Fibroblast of lung (primary cell): ENCODE data around the gene NRIP3. TPM values are rescaled to one million over a fixed set of nuclear protein-coding genes. Genes with fewer than 3 reads are reported as not detected.

Experiments used
- DNase-seq, 2 donors: peaks; one replicate each; pipeline versions ENCODE4 v3.0.0 to v3.0.0-alpha.2; 2010; ENCODE audit warnings: low read depth in 2 of 2
- H2AFZ ChIP-seq: 2 replicates; pipeline ENCODE4 v1.5.1; 2012; ENCODE audit warnings: low read length, control low read depth, inconsistent platforms
- H3K27ac ChIP-seq: 2 replicates; pipeline ENCODE4 v1.5.1; 2011; ENCODE audit warnings: low read length, control low read depth; ENCODE audit not compliant: insufficient read depth
- H3K27me3 ChIP-seq: 2 replicates; pipeline ENCODE4 v1.5.1; 2011; ENCODE audit warnings: mild to moderate bottlenecking, low read length; ENCODE audit not compliant: control insufficient read depth, insufficient read depth
- H3K36me3 ChIP-seq: 2 replicates; pipeline ENCODE4 v1.5.1; 2011; ENCODE audit warnings: low read length; ENCODE audit not compliant: control insufficient read depth, insufficient read depth
- H3K4me1 ChIP-seq: 2 replicates; pipeline ENCODE4 v1.5.1; 2011; ENCODE audit warnings: low read length; ENCODE audit not compliant: control insufficient read depth, insufficient read depth; ENCODE audit errors: extremely low read depth
- H3K4me2 ChIP-seq: 2 replicates; pipeline ENCODE4 v1.5.1; 2011; ENCODE audit warnings: low read length, control low read depth; ENCODE audit not compliant: insufficient read depth; ENCODE audit errors: extremely low read depth
- H3K4me3 ChIP-seq, 4 experiments: fragments of 200-600 bp in 1 of 4; sonication (generic) in 1 of 4; replicated peaks in 1 of 4; 2 replicates each; pipeline ENCODE4 v1.5.1; 2011 to 2016; ENCODE audit warnings: low read length in 4 of 4, low read depth in 3 of 4, mild to moderate bottlenecking in 3 of 4, control low read depth in 2 of 4, inconsistent platforms in 1 of 4, mixed read lengths in 1 of 4; ENCODE audit not compliant: insufficient read depth in 1 of 4; ENCODE audit errors: control extremely low read depth in 1 of 4
- H3K79me2 ChIP-seq: 2 replicates; pipeline ENCODE4 v1.5.1; 2012; ENCODE audit warnings: mild to moderate bottlenecking, low read length, inconsistent platforms; ENCODE audit not compliant: control insufficient read depth, insufficient read depth
- H3K9ac ChIP-seq: 2 replicates; pipeline ENCODE4 v1.5.1; 2011; ENCODE audit warnings: mild to moderate bottlenecking, low read length, control low read depth; ENCODE audit not compliant: insufficient read depth
- H3K9me3 ChIP-seq: 2 replicates; pipeline ENCODE4 v1.5.1; 2012; ENCODE audit warnings: low read depth, low read length; ENCODE audit not compliant: control insufficient read depth, insufficient read depth
- H4K20me1 ChIP-seq: 2 replicates; pipeline ENCODE4 v1.5.1; 2011; ENCODE audit warnings: low read length; ENCODE audit not compliant: control insufficient read depth, insufficient read depth; ENCODE audit errors: extremely low read depth
- EZH2 ChIP-seq: IDR thresholded peaks from 2 replicates; pipeline ENCODE4 v1.5.1; 2012; ENCODE audit warnings: low read length, control low read depth, mild to moderate bottlenecking; ENCODE audit errors: missing control alignments
- polyA plus RNA-seq, 2 donors: library from polyadenylated mRNA; depleted of rRNA in 1 of 2; stranded (reverse) in 1 of 2; unstranded in 1 of 2; fragments of >200 nt; gene quantifications; 2 replicates each; pipeline ENCODE4 v1.2.1, GENCODE V29; 2011 to 2012; ENCODE audit warnings: missing spikeins in 1 of 2
- total RNA-seq: library from RNA; depleted of rRNA; stranded (reverse); fragments of >200 nt; gene quantifications from 2 replicates; pipeline ENCODE4 v1.2.1, GENCODE V29; 2014
- TF ChIP-seq, protein P1 (sequence below), 2 donors: IDR thresholded peaks in 1 of 2; conservative IDR thresholded peaks in 1 of 2; 1 replicate in 1 of 2; 2 replicates in 1 of 2; pipeline ENCODE4 v1.5.1; 2011 to 2012; ENCODE audit warnings: low read length in 2 of 2, control low read depth in 1 of 2, inconsistent platforms in 1 of 2, low read depth in 1 of 2, mild to moderate bottlenecking in 1 of 2

NRIP3 gene
- total and polyA plus RNA-seq, 2 donors (not counting 1 experiment from before 2014, with no cell fraction given) = 8.8 to 11.7 TPM

DNA sequence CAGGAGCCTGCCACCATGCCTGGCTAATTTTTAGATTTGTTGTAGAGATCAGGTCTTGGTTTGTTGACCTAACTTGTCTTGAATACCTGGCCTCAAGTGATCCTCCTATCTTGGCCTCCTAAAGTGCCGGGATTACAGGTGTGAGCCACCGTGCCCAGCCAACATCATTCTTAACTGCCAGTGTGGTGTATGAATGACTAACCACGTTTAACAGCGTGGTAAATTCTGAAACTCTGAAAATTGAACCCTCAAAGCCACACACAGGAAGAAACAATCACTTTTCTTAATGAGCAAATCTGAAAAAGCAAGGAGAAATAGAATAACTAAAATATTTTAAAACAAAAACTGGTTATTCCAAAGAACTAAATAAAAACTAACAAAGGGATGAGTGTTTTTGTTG lies 46.9 kb downstream of the NRIP3 start:
- H3K4me3 ChIP-seq = no peak overlapping the region
- H3K9me3 ChIP-seq = no peaks in the 10 kb centered on the region
- no peaks in the 10 kb centered on the region for H3K27me3 ChIP-seq
- no peak overlapping the region for H3K27ac ChIP-seq
- H3K9ac ChIP-seq = no peak overlapping the region
- DNase-seq = no peak
- no peak overlapping the region for H3K4me2 ChIP-seq
- no peak for TF ChIP-seq EZH2
- H3K79me2 ChIP-seq = peaks cover 19% of the 10 kb centered on the region
- no peaks in the 10 kb centered on the region for H3K36me3 ChIP-seq
- H3K4me1 ChIP-seq = peaks cover 3% of the 10 kb centered on the region
- no peak overlapping the region for H2AFZ ChIP-seq
- no peaks in the 10 kb centered on the region for H4K20me1 ChIP-seq

DNA sequence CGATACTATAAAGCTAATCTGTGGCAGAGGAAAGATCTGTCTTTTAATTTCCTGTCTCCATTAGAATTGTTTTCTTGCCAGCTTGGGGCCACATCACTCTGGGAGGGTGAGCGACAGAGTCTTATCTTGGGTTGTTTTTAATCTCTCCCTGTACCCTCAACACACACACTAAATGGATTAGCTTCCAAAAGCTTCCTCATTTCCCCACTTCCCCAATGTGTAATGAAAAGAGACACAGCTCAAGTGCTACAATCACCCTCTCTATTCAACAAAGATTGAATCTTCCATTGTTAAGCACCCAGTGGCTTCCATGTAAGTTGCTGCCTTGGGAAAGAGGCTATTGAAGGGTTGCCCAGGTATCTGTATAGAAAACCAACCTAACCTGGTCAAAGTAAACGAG lies 54.9 kb downstream of the NRIP3 start:
- TF ChIP-seq EZH2 = no peak
- TF ChIP-seq, protein P1, sequence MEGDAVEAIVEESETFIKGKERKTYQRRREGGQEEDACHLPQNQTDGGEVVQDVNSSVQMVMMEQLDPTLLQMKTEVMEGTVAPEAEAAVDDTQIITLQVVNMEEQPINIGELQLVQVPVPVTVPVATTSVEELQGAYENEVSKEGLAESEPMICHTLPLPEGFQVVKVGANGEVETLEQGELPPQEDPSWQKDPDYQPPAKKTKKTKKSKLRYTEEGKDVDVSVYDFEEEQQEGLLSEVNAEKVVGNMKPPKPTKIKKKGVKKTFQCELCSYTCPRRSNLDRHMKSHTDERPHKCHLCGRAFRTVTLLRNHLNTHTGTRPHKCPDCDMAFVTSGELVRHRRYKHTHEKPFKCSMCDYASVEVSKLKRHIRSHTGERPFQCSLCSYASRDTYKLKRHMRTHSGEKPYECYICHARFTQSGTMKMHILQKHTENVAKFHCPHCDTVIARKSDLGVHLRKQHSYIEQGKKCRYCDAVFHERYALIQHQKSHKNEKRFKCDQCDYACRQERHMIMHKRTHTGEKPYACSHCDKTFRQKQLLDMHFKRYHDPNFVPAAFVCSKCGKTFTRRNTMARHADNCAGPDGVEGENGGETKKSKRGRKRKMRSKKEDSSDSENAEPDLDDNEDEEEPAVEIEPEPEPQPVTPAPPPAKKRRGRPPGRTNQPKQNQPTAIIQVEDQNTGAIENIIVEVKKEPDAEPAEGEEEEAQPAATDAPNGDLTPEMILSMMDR (conservative IDR thresholded peaks at IDR 0.05 in 1 of 2, IDR thresholded peaks at IDR 0.05 in 1 of 2; ENCODE audit: low read depth in 1 of 2, low read length in 2 of 2) = no peak
- H3K9me3 ChIP-seq = no peaks in the 10 kb centered on the region
- no peaks in the 10 kb centered on the region for H3K79me2 ChIP-seq
- H3K9ac ChIP-seq = no peak overlapping the region
- H3K4me1 ChIP-seq = no peaks in the 10 kb centered on the region
- no peak overlapping the region for H3K27ac ChIP-seq
- H2AFZ ChIP-seq = no peak overlapping the region
- no peak overlapping the region for H3K4me2 ChIP-seq
- DNase-seq = no peak
- H3K27me3 ChIP-seq = no peaks in the 10 kb centered on the region
- no peak overlapping the region for H3K4me3 ChIP-seq
- H4K20me1 ChIP-seq = no peaks in the 10 kb centered on the region
- peaks cover 3% of the 10 kb centered on the region for H3K36me3 ChIP-seq

- Histone ChIP-seq H3K9ac (no peak overlapping the region), H3K4me3 (no peak overlapping the region), H3K4me1 (no peaks in the 10 kb centered on the region), H2AFZ (no peak overlapping the region), H3K4me2 (no peak overlapping the region), H3K27ac (no peak overlapping the region), H3K27me3 (no peaks in the 10 kb centered on the region), H3K36me3 (peaks cover 3% of the 10 kb centered on the region), H4K20me1 (no peaks in the 10 kb centered on the region), H3K9me3 (no peaks in the 10 kb centered on the region), H3K79me2 (no peaks in the 10 kb centered on the region)
- DNase-seq = peak in 1 of 2 donors; percentile 20
- TF ChIP-seq, protein P1 (conservative IDR thresholded peaks at IDR 0.05 in 1 of 2, IDR thresholded peaks at IDR 0.05 in 1 of 2; ENCODE audit: low read depth in 1 of 2, low read length in 2 of 2) = no peak
- no peak for TF ChIP-seq EZH2
These were observed 56.4 kb downstream of the NRIP3 start for GRCh38 chr11:8947230-8947943.
